A549 (cell line): ENCODE measurements around the gene DNASE1L2. TPM values are rescaled to one million over a fixed set of nuclear protein-coding genes. Genes with fewer than 3 reads are reported as not detected.

Experiments
- ATAC-seq, 2 experiments: fragments of 200-7000 bp in 1 of 2; fragments of >200 bp in 1 of 2; cut with Nextera tagmentation in 1 of 2; cut with Tn5 transposase in 1 of 2; 3 replicates each; pipeline versions ENCODE4 v1.8.0 to v1.9.1; 2018 to 2020; ENCODE audit warnings: mild to moderate bottlenecking in 1 of 2, moderate library complexity in 1 of 2
- CTCF ChIA-PET: fragments of 300-600 bp; sonication (Branson Sonifier 250); formaldehyde crosslinking; extraction: SDS; loops from one replicate; lab custom pipeline; 2021; ENCODE audit warnings: antibody characterized with exemption, inconsistent platforms; lab: Yijun Ruan, JAX
- POLR2A ChIA-PET: fragments of 350-600 bp; formaldehyde crosslinking; extraction: SDS; loops from one replicate; lab custom pipeline; 2021; ENCODE audit warnings: antibody characterized with exemption, inconsistent platforms; lab: Yijun Ruan, JAX
- DNase-seq, 2 experiments: peaks; one replicate each; pipeline versions ENCODE4 v3.0.0 to v3.0.0-alpha.2; 2011 to 2016; ENCODE audit warnings: low read depth in 1 of 2, low spot score in 1 of 2
- FAIRE-seq: peaks from 2 replicates; lab custom pipeline; 2011; peaks lifted over from hg19 to GRCh38; lab: Jason Lieb, UNC
- H3K27ac ChIP-seq, 2 experiments: fragments of >200 bp; sonication (Bioruptor Twin); formaldehyde crosslinking; 3 replicates each; pipeline ENCODE4 v1.5.1; 2016 to 2017
- H3K4me1 ChIP-seq: fragments of >200 bp; sonication (Bioruptor Twin); formaldehyde crosslinking; 3 replicates; pipeline ENCODE4 v1.6.1; 2016
- H3K4me2 ChIP-seq: fragments of >200 bp; sonication (Bioruptor Twin); formaldehyde crosslinking; 3 replicates; pipeline ENCODE4 v1.6.1; 2016
- H3K4me3 ChIP-seq: fragments of >200 bp; sonication (Bioruptor Twin); formaldehyde crosslinking; 3 replicates; pipeline ENCODE4 v1.5.1; 2016
- H3K9me3 ChIP-seq: fragments of >200 bp; sonication (Bioruptor Twin); formaldehyde crosslinking; 3 replicates; pipeline ENCODE4 v1.6.1; 2016
- CEBPB ChIP-seq, 2 experiments: fragments of >200 bp in 1 of 2; sonication (Bioruptor Twin) in 1 of 2; formaldehyde crosslinking in 1 of 2; IDR thresholded peaks; 2 replicates each; pipeline ENCODE4 v1.6.1; 2012 to 2016
- CTCF ChIP-seq: fragments of >200 bp; sonication (Bioruptor Twin); formaldehyde crosslinking; IDR thresholded peaks from 3 replicates; pipeline ENCODE4 v1.5.1; 2016
- ELK1 ChIP-seq: fragments of 150-350 bp; IDR thresholded peaks from 2 replicates; pipeline ENCODE4 v1.6.1; 2014; ENCODE audit warnings: low read depth, mild to moderate bottlenecking, low read length
- EP300 ChIP-seq, 2 experiments: fragments of >200 bp; sonication (Bioruptor Twin); formaldehyde crosslinking; IDR thresholded peaks; 2 replicates in 1 of 2; 3 replicates in 1 of 2; pipeline ENCODE4 v1.6.1; 2016 to 2017
- ESRRA ChIP-seq: fragments of 150-350 bp; IDR thresholded peaks from 2 replicates; pipeline ENCODE4 v1.6.1; 2014; ENCODE audit warnings: mild to moderate bottlenecking, low read length, borderline replicate concordance
- FOSL2 ChIP-seq, 2 experiments: fragments of 450-650 bp in 1 of 2; fragments of >200 bp in 1 of 2; sonication (Bioruptor Twin) in 1 of 2; formaldehyde crosslinking; IDR thresholded peaks; 2 replicates each; pipeline versions ENCODE4 v1.5.0 to v1.6.1; 2016 to 2020; ENCODE audit warnings: mild to moderate bottlenecking in 1 of 2, moderate library complexity in 1 of 2
- HOXA7 ChIP-seq: fragments of 250-450 bp; sonication (Bioruptor Pico); IDR thresholded peaks from 2 replicates; pipeline ENCODE4 v1.5.0; 2020; ENCODE audit warnings: mild to moderate bottlenecking, moderate library complexity
- JUNB ChIP-seq: fragments of >200 bp; sonication (Bioruptor Twin); formaldehyde crosslinking; IDR thresholded peaks from 2 replicates; pipeline ENCODE4 v1.6.1; 2016
- MAFK ChIP-seq: fragments of 450-650 bp; IDR thresholded peaks from 2 replicates; pipeline ENCODE4 v1.6.1; 2014; ENCODE audit not compliant: partially characterized antibody
- MAX ChIP-seq: IDR thresholded peaks from 2 replicates; pipeline ENCODE4 v1.6.1; 2012
- MAZ ChIP-seq: fragments of 150-350 bp; IDR thresholded peaks from 2 replicates; pipeline ENCODE4 v1.6.1; 2014; ENCODE audit warnings: antibody characterized with exemption, low read depth, low read length, borderline replicate concordance
- NPAS2 ChIP-seq: fragments of 250-450 bp; sonication (Bioruptor Pico); IDR thresholded peaks from 2 replicates; pipeline ENCODE4 v1.8.0; 2022; ENCODE audit warnings: mild to moderate bottlenecking, moderate library complexity, borderline replicate concordance
- NR3C1 ChIP-seq: fragments of >200 bp; sonication (Bioruptor Twin); formaldehyde crosslinking; IDR thresholded peaks from 3 replicates; pipeline ENCODE4 v1.6.1; 2017
- PBX3 ChIP-seq: IDR thresholded peaks from 2 replicates; pipeline ENCODE4 v1.6.1; 2012
- PHF8 ChIP-seq: fragments of 200-600 bp; sonication (generic); IDR thresholded peaks from 2 replicates; pipeline ENCODE4 v1.6.1; 2016; ENCODE audit warnings: low read depth, mild to moderate bottlenecking, antibody characterized with exemption, moderate library complexity, borderline replicate concordance
- SMC3 ChIP-seq: fragments of >200 bp; sonication (Bioruptor Twin); formaldehyde crosslinking; IDR thresholded peaks from 3 replicates; pipeline ENCODE4 v1.6.1; 2018; ENCODE audit warnings: inconsistent platforms
- TFCP2L1 ChIP-seq: fragments of 250-450 bp; sonication (Bioruptor Pico); IDR thresholded peaks from 2 replicates; pipeline ENCODE4 v1.5.0; 2021; ENCODE audit warnings: mild to moderate bottlenecking
- ZNF302 ChIP-seq: fragments of 250-450 bp; sonication (Bioruptor Pico); IDR thresholded peaks from 2 replicates; pipeline ENCODE4 v1.9.0; 2021; ENCODE audit warnings: inconsistent platforms, mild to moderate bottlenecking, moderate library complexity
- WGBS: methylation state at CpG from one replicate; pipeline ENCODE4 v1.1.6; 2017; ENCODE audit errors: missing lambda C conversion rate; 5-methylcytosine and 5-hydroxymethylcytosine counted together
- polyA plus RNA-seq, 4 experiments: library from polyadenylated mRNA; depleted of rRNA in 3 of 4; stranded (reverse); fragments of >200 nt; fragmentation: RNase III in 1 of 4; extraction: RNeasy Plus Mini Kit Qiagen cat#74134 plus additional on column Dnase treatment in 1 of 4; gene quantifications; 2 replicates in 3 of 4; 3 replicates in 1 of 4; pipeline ENCODE4 v1.2.3, GENCODE V29; 2011 to 2017
- TF ChIP-seq, protein P1 (sequence below): fragments of 250-450 bp; sonication (Bioruptor Pico); IDR thresholded peaks from 2 replicates; pipeline ENCODE4 v1.5.0; 2021; ENCODE audit warnings: mild to moderate bottlenecking, moderate library complexity, borderline replicate concordance

The DNASE1L2 gene
- polyA plus RNA-seq, 2 of the 4 experiments (the other 2 are of a cell fraction) = 0.36 to 1.2 TPM

DNA sequence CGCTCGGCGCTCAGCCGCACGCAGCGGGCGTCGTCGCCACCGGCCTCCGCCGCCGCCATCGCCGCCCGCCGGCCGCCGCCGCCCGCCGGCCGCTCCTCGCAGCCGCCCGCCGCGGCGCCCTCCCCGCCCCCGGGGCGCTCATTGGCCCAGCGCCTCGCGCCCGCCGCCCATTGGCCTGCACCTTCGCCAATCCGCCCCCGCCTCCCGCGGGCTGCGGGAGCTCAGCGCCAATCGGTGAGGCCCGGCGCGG lies 21.6 kb upstream of the DNASE1L2 start, which contains the start of gene PGP (continued):
- 0 out of 2 replicates have a peak, but pooled peaks have one; percentile 34 for TF ChIP-seq MAZ
- no peak; the same call in 1 of the 2 replicates for TF ChIP-seq TFCP2L1 (CRISPR knock-in tag)

GRCh38 chr16:2216330-2216729 lies 19.9 kb upstream of the DNASE1L2 start:
- ATAC-seq (no peak), FAIRE-seq (no peak), DNase-seq (no peak)
- Histone ChIP-seq H3K4me1 (peaks cover 25% of the 10 kb centered on the region), H3K4me3 (peak overlapping the region; percentile 88), H3K9me3 (no peaks in the 10 kb centered on the region), H3K27ac (peak overlapping the region; percentile 93 to 98), H3K4me2 (peak overlapping the region; percentile 68)
- ChIA-PET POLR2A (interaction anchor here (1.6 to 3.1 kb wide), 2 partner anchors 11 to 52 kb away, joined by 3 to 31 read pairs; partner anchors contain the start of gene MLST8), CTCF (interaction anchor here (1.3 to 2.6 kb wide), 4 partner anchors 21 to 76 kb away, joined by 4 to 9 read pairs (median 4); partner anchors contain the start of gene ECI1)
- TF ChIP-seq EP300 (IDR thresholded peaks at IDR 0.05) = no peak
- no peak for TF ChIP-seq HOXA7
- TF ChIP-seq MAX = no peak
- TF ChIP-seq, protein P1, sequence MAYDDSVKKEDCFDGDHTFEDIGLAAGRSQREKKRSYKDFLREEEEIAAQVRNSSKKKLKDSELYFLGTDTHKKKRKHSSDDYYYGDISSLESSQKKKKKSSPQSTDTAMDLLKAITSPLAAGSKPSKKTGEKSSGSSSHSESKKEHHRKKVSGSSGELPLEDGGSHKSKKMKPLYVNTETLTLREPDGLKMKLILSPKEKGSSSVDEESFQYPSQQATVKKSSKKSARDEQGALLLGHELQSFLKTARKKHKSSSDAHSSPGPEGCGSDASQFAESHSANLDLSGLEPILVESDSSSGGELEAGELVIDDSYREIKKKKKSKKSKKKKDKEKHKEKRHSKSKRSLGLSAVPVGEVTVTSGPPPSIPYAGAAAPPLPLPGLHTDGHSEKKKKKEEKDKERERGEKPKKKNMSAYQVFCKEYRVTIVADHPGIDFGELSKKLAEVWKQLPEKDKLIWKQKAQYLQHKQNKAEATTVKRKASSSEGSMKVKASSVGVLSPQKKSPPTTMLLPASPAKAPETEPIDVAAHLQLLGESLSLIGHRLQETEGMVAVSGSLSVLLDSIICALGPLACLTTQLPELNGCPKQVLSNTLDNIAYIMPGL (CRISPR knock-in tag) = no peak
- TF ChIP-seq MAZ = no peak
- TF ChIP-seq CEBPB (IDR thresholded peaks at IDR 0.05) = no peak
- TF ChIP-seq NR3C1 = no peak
- no peak for TF ChIP-seq ZNF302 (CRISPR knock-in tag)
- TF ChIP-seq MAFK = no peak
- no peak for TF ChIP-seq ELK1
- no peak for TF ChIP-seq JUNB
- no peak for TF ChIP-seq ESRRA
- no peak for TF ChIP-seq SMC3
- TF ChIP-seq NPAS2 = no peak
- no peak for TF ChIP-seq PHF8
- TF ChIP-seq TFCP2L1 (CRISPR knock-in tag) = no peak
- no peak for TF ChIP-seq CTCF
- TF ChIP-seq FOSL2 (IDR thresholded peaks at IDR 0.05) = no peak
- TF ChIP-seq FOSL2 (CRISPR knock-in tag; IDR thresholded peaks at IDR 0.05) = no peak
- no peak for TF ChIP-seq PBX3
- 90% methylated on average over 4 of the region's 4 CpGs for WGBS
